Osteoblast (primary cell): ENCODE results near the gene SLC46A2. TPM values are rescaled to one million over a fixed set of nuclear protein-coding genes. Genes with fewer than 3 reads are reported as not detected.
A peak's percentile ranks its signal among the peaks of the same experiment; 100 is the strongest.

Experiments used
- DNase-seq: peaks from one replicate; pipeline ENCODE4 v3.0.0; 2011; ENCODE audit warnings: low spot score, mixed read lengths; ENCODE audit not compliant: insufficient read length; ENCODE audit errors: missing footprints
- H2AFZ ChIP-seq: 2 replicates; pipeline ENCODE4 v1.6.0; 2011; ENCODE audit warnings: mild to moderate bottlenecking, low read length
- H3K27ac ChIP-seq: 2 replicates; pipeline ENCODE4 v1.5.1; 2011; ENCODE audit warnings: mild to moderate bottlenecking, low read depth, low read length, moderate library complexity
- H3K27me3 ChIP-seq: 2 replicates; pipeline ENCODE4 v1.6.0; 2012; ENCODE audit warnings: mild to moderate bottlenecking, control low read depth, inconsistent platforms, low read length, moderate library complexity; ENCODE audit not compliant: insufficient read depth
- H3K36me3 ChIP-seq: 2 replicates; pipeline ENCODE4 v1.5.1; 2011; ENCODE audit warnings: mild to moderate bottlenecking, low read length, control low read depth, moderate library complexity; ENCODE audit not compliant: insufficient read depth
- H3K4me1 ChIP-seq: 2 replicates; pipeline ENCODE4 v1.5.1; 2011; ENCODE audit warnings: mild to moderate bottlenecking, low read length, control low read depth, moderate library complexity; ENCODE audit not compliant: insufficient read depth
- H3K4me2 ChIP-seq: 2 replicates; pipeline ENCODE4 v1.6.0; 2011; ENCODE audit warnings: mild to moderate bottlenecking, low read length; ENCODE audit not compliant: insufficient read depth
- H3K4me3 ChIP-seq: fragments of 200-600 bp; sonication (generic); 3 replicates; pipeline ENCODE4 v1.5.1; 2012; ENCODE audit warnings: mild to moderate bottlenecking, low read length, inconsistent platforms; ENCODE audit not compliant: insufficient read depth
- H3K79me2 ChIP-seq: 2 replicates; pipeline ENCODE4 v1.6.0; 2012; ENCODE audit warnings: mild to moderate bottlenecking, low read length, control low read depth, inconsistent platforms; ENCODE audit not compliant: insufficient read depth
- H3K9me3 ChIP-seq: 2 replicates; pipeline ENCODE4 v1.5.1; 2011; ENCODE audit warnings: low read depth, low read length, control low read depth
- H4K20me1 ChIP-seq: 2 replicates; pipeline ENCODE4 v1.6.0; 2012; ENCODE audit warnings: mild to moderate bottlenecking, low read length, control low read depth; ENCODE audit not compliant: insufficient read depth
- total RNA-seq: library from RNA; depleted of rRNA; stranded (reverse); fragments of >200 nt; gene quantifications from 2 replicates; pipeline ENCODE4 v1.2.3, GENCODE V29; 2012
- TF ChIP-seq, protein P1 (sequence below): IDR thresholded peaks from 2 replicates; pipeline ENCODE4 v1.5.1; 2011; ENCODE audit warnings: mild to moderate bottlenecking, low read depth, low read length, moderate library complexity; ENCODE audit errors: extremely low read depth

Gene SLC46A2
- total RNA-seq, 1 donor: under 0.01 TPM

DNA sequence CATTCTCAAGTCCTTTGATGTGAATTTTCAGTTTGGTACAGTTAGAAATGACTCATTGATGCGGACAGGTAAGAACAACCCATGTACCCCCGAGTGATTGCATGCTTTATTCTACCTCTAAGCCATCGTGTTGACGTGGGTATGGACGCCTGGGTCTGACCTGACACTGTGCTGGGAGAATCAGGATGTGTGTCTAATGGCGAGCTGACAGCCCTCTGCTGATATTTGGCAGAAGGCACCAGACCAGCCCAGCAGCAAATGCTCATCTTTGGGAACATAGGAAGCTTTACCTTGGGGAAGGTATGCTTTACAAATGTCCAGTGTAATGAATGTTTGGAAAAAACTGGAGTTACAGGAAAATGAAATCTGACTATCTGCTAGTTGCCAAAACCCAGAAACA, 20.1 kb downstream of the SLC46A2 start:
- Histone ChIP-seq H3K4me1 (peaks cover 18% of the 10 kb centered on the region), H3K4me2 (no peak overlapping the region), H3K27me3 (no peaks in the 10 kb centered on the region), H3K79me2 (no peaks in the 10 kb centered on the region), H3K36me3 (peaks cover 11% of the 10 kb centered on the region), H4K20me1 (no peaks in the 10 kb centered on the region), H3K9me3 (no peaks in the 10 kb centered on the region), H3K27ac (no peak overlapping the region), H2AFZ (no peak overlapping the region), H3K4me3 (no peak overlapping the region)
- no peak for DNase-seq
- TF ChIP-seq, protein P1, sequence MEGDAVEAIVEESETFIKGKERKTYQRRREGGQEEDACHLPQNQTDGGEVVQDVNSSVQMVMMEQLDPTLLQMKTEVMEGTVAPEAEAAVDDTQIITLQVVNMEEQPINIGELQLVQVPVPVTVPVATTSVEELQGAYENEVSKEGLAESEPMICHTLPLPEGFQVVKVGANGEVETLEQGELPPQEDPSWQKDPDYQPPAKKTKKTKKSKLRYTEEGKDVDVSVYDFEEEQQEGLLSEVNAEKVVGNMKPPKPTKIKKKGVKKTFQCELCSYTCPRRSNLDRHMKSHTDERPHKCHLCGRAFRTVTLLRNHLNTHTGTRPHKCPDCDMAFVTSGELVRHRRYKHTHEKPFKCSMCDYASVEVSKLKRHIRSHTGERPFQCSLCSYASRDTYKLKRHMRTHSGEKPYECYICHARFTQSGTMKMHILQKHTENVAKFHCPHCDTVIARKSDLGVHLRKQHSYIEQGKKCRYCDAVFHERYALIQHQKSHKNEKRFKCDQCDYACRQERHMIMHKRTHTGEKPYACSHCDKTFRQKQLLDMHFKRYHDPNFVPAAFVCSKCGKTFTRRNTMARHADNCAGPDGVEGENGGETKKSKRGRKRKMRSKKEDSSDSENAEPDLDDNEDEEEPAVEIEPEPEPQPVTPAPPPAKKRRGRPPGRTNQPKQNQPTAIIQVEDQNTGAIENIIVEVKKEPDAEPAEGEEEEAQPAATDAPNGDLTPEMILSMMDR: no peak

DNA sequence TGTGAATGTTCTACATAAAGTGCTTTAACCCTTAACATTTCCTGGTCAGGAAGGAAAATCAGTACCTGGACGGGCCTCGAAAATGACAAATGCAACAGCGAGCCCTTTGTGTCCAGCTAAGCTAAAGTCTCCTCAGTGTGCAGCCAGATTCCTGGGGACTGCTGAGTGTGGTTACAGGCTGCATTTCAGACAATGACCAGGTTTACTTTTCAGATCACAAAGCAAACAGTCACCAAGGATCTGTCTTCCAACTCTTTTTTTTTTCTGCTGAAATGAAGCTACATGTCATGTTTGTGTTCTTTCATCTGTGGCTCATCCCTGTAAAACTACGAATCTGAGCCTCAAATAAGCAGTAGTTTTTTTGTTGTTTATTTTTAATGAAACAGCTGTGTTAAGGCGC, 20.8 kb downstream of the SLC46A2 start:
- Histone ChIP-seq H3K4me3 (no peak overlapping the region), H3K27me3 (no peaks in the 10 kb centered on the region), H3K79me2 (no peaks in the 10 kb centered on the region), H3K9me3 (no peaks in the 10 kb centered on the region), H3K27ac (no peak overlapping the region), H4K20me1 (no peaks in the 10 kb centered on the region), H3K4me2 (no peak overlapping the region), H3K36me3 (peaks cover 11% of the 10 kb centered on the region), H3K4me1 (peaks cover 18% of the 10 kb centered on the region), H2AFZ (no peak overlapping the region)
- TF ChIP-seq, protein P1: no peak
- DNase-seq: no peak

DNA sequence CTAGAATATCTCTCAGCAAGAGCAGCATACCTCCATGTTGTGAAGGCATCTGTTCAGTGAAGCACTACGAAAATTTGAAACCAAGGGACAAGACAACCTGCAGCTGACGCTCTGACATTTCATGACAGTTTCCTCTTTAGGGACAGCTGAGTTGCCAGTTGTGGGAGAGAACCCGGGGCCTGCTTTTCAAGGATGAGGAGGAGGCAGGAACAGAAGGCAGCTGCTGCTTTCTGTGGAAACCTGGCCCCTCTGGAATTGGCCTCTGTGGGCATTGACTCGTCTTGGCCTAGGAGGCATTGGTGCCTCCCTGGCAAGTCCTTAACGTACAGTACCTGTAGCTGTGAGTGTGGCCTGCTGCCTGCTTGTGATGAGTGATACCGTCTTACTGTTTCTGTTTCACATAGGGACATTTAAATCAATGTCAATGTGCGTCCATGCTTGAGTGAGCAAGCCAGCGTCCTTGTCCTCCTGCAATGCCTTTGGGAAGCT, 21.6 kb downstream of the SLC46A2 start:
- Histone ChIP-seq H3K4me2 (no peak overlapping the region), H3K27ac (no peak overlapping the region), H3K27me3 (no peaks in the 10 kb centered on the region), H3K4me1 (peaks cover 16% of the 10 kb centered on the region), H3K79me2 (no peaks in the 10 kb centered on the region), H4K20me1 (no peaks in the 10 kb centered on the region), H3K36me3 (peaks cover 11% of the 10 kb centered on the region), H2AFZ (no peak overlapping the region), H3K4me3 (no peak overlapping the region), H3K9me3 (no peaks in the 10 kb centered on the region)
- TF ChIP-seq, protein P1: no peak
- no peak for DNase-seq

DNA sequence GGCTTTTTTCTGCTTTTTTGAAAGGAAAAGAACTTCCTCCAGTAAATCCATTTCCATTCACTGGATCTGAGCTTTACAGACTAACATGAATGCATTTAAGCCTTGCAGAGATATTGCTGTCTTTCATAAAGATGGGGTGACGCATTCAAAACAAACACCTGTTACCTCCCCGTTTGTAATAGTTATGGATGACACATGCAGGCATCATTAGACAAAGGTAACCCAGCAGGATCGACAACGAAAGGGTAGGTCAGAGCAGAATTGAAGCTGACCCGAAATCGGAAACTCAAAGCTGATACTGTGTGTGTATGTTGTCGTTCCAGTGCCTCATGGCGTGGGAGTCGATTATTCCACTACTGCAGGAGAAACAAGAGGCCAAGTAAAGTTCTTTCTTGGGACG, 22.2 kb downstream of the SLC46A2 start:
- Histone ChIP-seq H4K20me1 (no peaks in the 10 kb centered on the region), H3K9me3 (no peaks in the 10 kb centered on the region), H3K79me2 (no peaks in the 10 kb centered on the region), H3K27me3 (no peaks in the 10 kb centered on the region), H3K4me2 (peak overlapping the region; percentile 41), H3K27ac (peak overlapping the region; percentile 68), H3K36me3 (peaks cover 11% of the 10 kb centered on the region), H2AFZ (no peak overlapping the region), H3K4me1 (peaks cover 15% of the 10 kb centered on the region), H3K4me3 (no peak overlapping the region)
- TF ChIP-seq, protein P1: no peak
- no peak for DNase-seq
